ENCODE data around the gene LBP.

The LBP gene

GRCh38 chr20:38340693-38341092 lies 5.6 kb upstream of the LBP start:
- no peak for TF ChIP-seq FOXP2 (optimal IDR thresholded peaks at IDR 0.05; ENCODE audit: borderline replicate concordance, extremely low read depth, extremely low read length, insufficient read depth)
- no peak for TF ChIP-seq POLR2AphosphoS5 (IDR thresholded peaks at IDR 0.05; ENCODE audit: low read depth, low read length)
- TF ChIP-seq SIN3A (IDR thresholded peaks at IDR 0.05; ENCODE audit: borderline replicate concordance, insufficient read depth, low read length) = no peak
- TF ChIP-seq REST (IDR thresholded peaks at IDR 0.05; ENCODE audit: insufficient read depth in 1 of 2, low read depth in 2 of 2, low read length in 2 of 2) = no peak
- no peak for TF ChIP-seq TAF1 (IDR thresholded peaks at IDR 0.05; ENCODE audit: borderline replicate concordance, insufficient read depth, low read length)

GRCh38 chr20:38342216-38342615 lies 4.1 kb upstream of the LBP start:
- TF ChIP-seq REST (IDR thresholded peaks at IDR 0.05; ENCODE audit: insufficient read depth in 1 of 2, low read depth in 2 of 2, low read length in 2 of 2) (no peak), SIN3A (IDR thresholded peaks at IDR 0.05; ENCODE audit: borderline replicate concordance, insufficient read depth, low read length) (no peak), POLR2AphosphoS5 (IDR thresholded peaks at IDR 0.05; ENCODE audit: low read depth, low read length) (no peak), FOXP2 (optimal IDR thresholded peaks at IDR 0.05; ENCODE audit: borderline replicate concordance, extremely low read depth, extremely low read length, insufficient read depth) (no peak), TAF1 (IDR thresholded peaks at IDR 0.05; ENCODE audit: borderline replicate concordance, insufficient read depth, low read length) (no peak)

GRCh38 chr20:38342713-38343310 lies 3.5 kb upstream of the LBP start:
- TF ChIP-seq TAF1 (IDR thresholded peaks at IDR 0.05; ENCODE audit: borderline replicate concordance, insufficient read depth, low read length) (no peak), POLR2AphosphoS5 (IDR thresholded peaks at IDR 0.05; ENCODE audit: low read depth, low read length) (no peak), SIN3A (IDR thresholded peaks at IDR 0.05; ENCODE audit: borderline replicate concordance, insufficient read depth, low read length) (no peak), FOXP2 (optimal IDR thresholded peaks at IDR 0.05; ENCODE audit: borderline replicate concordance, extremely low read depth, extremely low read length, insufficient read depth) (no peak), REST (IDR thresholded peaks at IDR 0.05; ENCODE audit: insufficient read depth in 1 of 2, low read depth in 2 of 2, low read length in 2 of 2) (no peak)

GRCh38 chr20:38343311-38344106 lies 2.8 kb upstream of the LBP start:
- TF ChIP-seq REST (IDR thresholded peaks at IDR 0.05; ENCODE audit: insufficient read depth in 1 of 2, low read depth in 2 of 2, low read length in 2 of 2) = no peak
- TF ChIP-seq TAF1 (IDR thresholded peaks at IDR 0.05; ENCODE audit: borderline replicate concordance, insufficient read depth, low read length) = no peak
- TF ChIP-seq POLR2AphosphoS5 (IDR thresholded peaks at IDR 0.05; ENCODE audit: low read depth, low read length) = no peak
- TF ChIP-seq FOXP2 (optimal IDR thresholded peaks at IDR 0.05; ENCODE audit: borderline replicate concordance, extremely low read depth, extremely low read length, insufficient read depth) = no peak
- TF ChIP-seq SIN3A (IDR thresholded peaks at IDR 0.05; ENCODE audit: borderline replicate concordance, insufficient read depth, low read length) = no peak

All from PFSK-1 (cell line).